Stimulated activated CD8-positive, alpha-beta memory T cell treated with anti-CD3 and anti-CD28 coated beads, Interleukin-15, amount 100 ng/mL, for 4 hours (primary cell): ENCODE data around the gene PAM.

ENCODE experiments used
- DNase-seq, 2 donors: peaks; one replicate each; pipeline ENCODE4 v3.0.0-alpha.2; 2020; ENCODE audit warnings: low read depth in 2 of 2

PAM gene

GRCh38 chr5:102781359-102781758 lies 26.3 kb downstream of the PAM start:
- no peak for DNase-seq

DNA sequence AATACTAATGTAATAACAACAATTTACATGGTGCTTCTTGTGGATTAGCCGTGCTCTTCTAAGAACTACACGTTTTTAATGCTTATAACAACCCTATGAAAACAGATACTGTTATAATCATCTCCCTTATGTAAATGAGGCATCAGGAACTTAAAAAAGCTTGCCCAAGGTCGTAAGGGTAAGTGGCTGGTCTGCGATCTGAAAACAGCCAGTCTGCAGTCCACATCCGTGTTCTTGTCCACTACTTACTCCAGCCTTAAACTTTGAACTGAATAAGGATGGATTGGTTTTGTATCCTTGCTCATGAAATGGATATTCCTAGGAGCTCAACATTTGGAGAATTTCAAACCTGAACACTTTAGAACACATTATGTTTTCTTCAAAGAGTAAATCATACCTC lies 26.7 kb downstream of the PAM start:
- no peak for DNase-seq

GRCh38 chr5:102782217-102782872 lies 27.2 kb downstream of the PAM start:
- DNase-seq: no peak

GRCh38 chr5:102787134-102787533 lies 32.0 kb downstream of the PAM start:
- no peak for DNase-seq

- DNase-seq: no peak
These were observed 33.7 kb downstream of the PAM start for GRCh38 chr5:102788788-102789187.

DNA sequence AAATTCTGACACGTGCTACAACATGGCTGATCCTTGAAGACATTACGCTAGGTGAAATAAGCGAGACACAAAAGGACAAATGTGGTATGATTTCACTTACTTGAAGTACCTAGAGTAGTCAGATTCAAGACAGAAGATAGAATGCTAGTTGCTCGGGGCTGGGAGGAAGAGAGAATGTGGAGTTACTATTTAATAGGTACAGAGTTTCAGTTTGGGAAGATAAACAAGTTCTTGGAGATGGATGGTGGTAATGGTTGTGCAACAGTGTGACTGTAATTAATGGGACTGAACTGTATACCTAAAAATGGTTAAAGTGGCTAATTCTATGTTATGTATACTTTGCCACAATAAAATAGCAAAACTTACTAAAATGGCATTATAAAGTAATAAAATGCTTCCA lies 34.4 kb downstream of the PAM start:
- DNase-seq: no peak

DNA sequence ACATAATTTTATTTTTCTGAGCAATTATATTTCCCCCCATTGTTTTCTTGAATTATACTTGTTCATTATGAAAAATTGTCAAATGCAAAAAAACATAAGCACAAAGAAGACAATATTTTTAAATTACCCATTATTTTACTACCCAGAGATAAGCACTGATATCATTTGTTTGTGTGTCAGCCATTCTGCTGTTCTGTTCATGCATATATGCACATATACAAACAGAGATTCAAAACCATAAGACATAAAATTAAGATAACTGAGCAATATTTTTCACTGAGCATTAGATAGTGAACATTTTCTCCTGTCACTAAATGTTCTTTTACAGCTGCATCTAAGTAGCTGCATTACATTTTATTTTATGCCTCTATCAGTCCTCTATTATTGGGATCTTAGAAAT lies 35.6 kb downstream of the PAM start:
- DNase-seq: no peak

DNA sequence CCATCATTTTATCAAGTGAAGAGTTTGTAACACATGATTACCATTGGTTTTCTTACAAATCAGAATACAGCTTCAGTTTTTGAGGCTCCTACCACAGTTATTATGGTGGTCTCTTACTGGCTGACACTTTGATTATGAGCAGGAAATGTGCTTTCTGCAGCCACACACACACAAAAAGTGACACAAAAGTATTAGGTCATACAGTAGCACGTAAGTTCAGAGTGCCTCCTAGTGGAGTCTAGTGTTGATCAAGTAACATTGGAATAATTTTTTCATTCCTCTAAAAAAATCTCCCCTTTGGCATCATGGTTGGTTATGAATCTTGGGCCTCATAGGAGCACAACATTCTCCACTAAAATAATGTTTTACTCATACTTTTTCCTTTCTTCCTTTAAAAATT lies 37.6 kb downstream of the PAM start:
- DNase-seq: no peak

- no peak for DNase-seq
These were observed 38.9 kb downstream of the PAM start for GRCh38 chr5:102794047-102794446.

GRCh38 chr5:102794677-102795331 lies 39.7 kb downstream of the PAM start:
- DNase-seq: no peak

GRCh38 chr5:102795526-102795925 lies 40.4 kb downstream of the PAM start:
- no peak for DNase-seq

- DNase-seq: no peak
These were observed 40.9 kb downstream of the PAM start for GRCh38 chr5:102796009-102796408.

DNA sequence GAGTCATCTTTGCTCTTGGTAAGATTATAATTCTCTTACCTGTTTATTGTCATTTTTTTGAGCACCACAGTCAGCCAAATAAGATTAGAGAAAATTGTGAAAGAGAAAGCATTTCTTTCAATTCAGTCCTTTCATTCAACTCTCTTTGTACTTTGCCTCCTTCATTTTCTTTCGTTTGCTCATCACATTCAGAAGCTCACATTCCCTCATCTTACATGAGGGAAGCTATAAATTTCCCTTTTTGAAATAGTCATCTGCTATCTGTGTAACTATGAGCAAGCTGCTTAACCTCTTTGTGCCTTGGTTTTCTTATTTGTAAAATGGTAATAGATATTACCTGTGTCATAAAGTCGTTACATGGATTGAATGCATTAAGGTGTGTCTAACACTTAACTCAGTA lies 41.4 kb downstream of the PAM start:
- no peak for DNase-seq

DNA sequence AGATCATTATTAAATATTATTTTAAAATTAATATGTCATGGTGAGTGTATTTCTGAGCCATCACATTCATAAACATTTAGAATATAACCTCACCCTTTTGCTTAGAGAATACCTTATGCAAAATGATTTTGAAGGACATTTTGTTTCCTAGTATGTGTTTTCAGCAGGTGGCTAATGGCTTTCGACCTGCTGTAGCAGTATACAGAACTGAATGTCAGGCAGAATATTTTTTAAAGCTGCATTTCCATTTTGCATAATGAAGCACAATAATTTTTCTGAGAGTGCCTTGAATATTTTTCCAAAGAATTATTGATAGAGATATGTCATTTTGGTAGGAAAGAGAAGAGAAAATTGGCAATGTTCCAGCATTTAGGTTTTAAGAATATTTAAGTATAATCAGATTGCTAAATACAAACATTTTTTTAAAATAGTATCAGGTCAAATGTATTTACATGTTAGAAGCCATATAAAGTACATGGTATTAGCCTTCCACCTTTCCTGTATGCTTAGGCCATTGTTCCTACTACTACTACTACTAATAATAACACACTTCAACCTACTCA lies 42.3 kb downstream of the PAM start:
- no peak for DNase-seq

DNA sequence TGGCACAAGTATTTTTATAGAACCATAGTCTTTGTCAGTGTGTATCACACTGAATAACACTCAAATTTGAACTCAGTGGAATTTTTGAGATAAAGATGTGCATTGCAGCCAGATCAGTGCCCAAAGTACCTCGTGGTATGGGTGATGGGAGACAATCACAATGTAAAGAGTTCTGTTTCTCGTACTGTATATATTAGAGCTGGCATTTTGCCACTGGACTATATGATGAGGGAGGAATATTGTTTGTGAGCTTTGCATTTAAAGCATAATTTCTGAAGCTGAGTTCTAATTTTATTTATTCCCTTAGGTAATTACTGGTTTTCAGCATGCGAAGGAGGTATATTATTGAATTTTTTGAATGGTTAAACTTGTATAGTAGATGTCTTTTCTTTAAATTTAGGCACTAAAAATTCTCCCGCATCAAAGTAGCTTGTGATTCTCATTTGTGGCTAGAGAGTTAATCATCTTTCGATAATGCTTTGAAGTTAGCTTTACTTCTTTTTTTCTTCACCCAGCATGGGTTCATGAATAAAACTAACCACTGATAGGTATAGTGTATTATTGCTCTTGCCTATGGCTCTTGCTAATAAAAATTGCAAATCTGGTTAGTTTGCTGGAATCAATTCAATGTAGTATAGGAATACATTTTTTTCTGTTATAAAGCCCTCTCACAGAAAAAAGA lies 43.1 kb downstream of the PAM start:
- DNase-seq: no peak

DNA sequence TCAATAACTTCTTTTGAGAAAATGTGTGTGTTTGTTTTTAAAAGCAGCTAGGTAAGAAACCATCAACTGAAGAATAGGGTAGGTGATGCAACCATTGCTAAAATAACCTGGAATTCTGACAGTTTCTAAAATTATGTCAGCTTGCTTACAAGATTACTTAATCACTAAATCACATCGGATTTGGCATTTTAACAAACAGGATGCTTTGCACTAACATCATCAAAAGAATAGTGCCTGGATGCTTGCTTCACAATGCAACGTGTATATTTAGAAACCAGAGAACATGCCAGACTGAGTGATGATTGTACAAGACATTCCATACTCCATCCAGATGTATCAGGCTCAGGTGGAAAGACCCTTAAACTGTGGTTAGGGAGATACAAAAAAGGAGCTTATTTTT lies 43.9 kb downstream of the PAM start:
- no peak for DNase-seq

- DNase-seq: no peak
These were observed 45.3 kb downstream of the PAM start for GRCh38 chr5:102800427-102800826.

GRCh38 chr5:102801371-102801770 lies 46.3 kb downstream of the PAM start:
- DNase-seq: no peak

DNA sequence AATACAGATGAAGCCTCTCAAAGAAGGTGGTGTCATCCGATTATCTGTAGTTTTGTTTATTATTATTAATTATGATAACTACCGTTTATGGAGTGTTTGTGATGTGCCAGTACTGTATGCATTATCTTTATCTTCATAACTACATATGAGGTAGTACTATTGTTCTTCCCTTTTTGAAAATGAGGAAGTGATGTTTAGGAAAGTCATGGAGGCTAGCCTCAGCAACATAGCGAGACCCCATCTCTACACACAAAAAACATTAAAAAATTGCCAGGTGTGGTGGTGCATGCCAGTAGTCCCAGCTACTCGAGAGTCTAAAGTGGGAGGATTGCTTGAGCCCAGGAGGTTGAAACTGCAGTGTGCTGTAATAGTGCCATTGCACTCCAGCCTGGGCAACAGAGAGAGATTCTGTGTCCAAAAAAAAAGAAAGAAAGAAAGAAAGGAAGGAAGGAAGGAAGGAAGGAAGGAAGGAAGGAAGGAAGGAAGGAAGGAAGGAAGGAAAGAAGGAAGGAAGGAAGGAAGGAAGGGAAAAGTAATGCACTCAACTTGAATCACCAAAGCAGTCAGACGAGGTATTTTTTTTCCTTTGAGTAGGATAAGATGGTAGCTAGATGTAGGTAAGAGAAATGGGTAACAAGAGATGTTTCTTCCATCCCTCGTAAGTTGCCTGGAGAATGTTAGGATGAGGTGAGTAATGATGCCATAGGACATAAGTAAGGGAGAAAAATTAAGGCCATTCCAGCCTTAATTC lies 47.8 kb downstream of the PAM start:
- no peak for DNase-seq

DNA sequence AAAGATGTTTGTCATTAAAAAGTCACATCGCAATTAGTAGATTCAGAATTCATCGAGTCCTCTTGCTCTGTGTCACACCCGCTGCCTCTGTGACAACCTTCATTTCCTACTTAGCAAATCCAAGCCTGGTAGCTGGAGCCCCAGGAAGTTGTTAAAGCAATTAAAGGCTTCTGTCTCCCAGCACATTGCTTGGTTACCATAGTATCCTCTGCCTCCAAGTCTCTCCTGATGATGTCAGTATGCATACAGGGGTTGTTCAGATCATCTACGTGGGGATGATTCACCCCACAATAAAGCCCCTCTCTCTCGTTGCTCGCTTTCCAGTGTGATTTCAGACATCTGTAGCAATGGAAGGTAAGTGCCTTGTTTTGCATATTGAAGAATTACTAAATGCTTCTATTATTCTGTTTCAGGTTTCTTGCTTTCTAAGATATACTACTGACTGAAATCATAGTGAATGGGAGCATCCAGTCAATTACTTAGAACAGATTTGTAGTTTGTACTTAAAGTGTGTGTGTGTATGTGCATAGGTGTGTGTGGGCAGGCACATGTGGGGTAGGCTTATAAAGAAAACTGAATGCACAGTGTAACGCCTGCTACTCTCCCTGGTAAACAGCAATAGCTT lies 52.9 kb downstream of the PAM start:
- DNase-seq: no peak

DNA sequence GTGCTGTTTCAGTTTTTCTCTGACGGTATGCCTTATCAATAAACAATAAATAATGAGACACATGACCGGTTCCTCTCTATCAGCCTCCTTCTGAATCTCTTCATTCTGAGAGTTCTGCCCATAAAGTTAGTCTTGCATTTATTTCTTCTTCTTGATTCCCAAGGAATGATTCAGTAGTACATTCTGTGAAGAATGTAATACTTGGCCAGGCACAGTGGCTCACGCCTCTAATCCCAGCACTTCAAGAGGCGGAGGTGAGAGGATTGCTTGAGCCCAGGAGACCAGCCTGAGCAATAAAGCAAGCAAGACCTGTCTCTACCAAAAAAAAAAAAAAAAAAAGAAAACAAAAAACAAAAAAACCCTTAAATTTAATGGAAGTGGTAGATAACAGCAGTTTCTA lies 53.9 kb downstream of the PAM start:
- no peak for DNase-seq

- no peak for DNase-seq
These were observed 56.9 kb downstream of the PAM start for GRCh38 chr5:102811972-102812371.
